Liver (tissue), 9 donors: Measurements from ENCODE around the gene CREB5. TPM values are rescaled to one million over a fixed set of nuclear protein-coding genes. Genes with fewer than 3 reads are reported as not detected.

Experiments used
- DNase-seq: peaks from one replicate; pipeline ENCODE4 v3.0.0-alpha.2; 2017; ENCODE audit warnings: low spot score
- H3K27ac ChIP-seq, 2 donors: one replicate each; pipeline ENCODE4 v1.7.0; 2013; ENCODE audit warnings: inconsistent platforms in 2 of 2, low read length in 2 of 2, control low read depth in 1 of 2, low read depth in 1 of 2, mild to moderate bottlenecking in 1 of 2
- H3K27me3 ChIP-seq, 4 donors: one replicate each; pipeline versions ENCODE4 v1.6.1 to v1.7.0; 2013; ENCODE audit warnings: low read length in 3 of 4, inconsistent platforms in 1 of 4, mild to moderate bottlenecking in 1 of 4, moderate library complexity in 1 of 4; ENCODE audit not compliant: control insufficient read depth in 4 of 4, insufficient read depth in 4 of 4
- H3K36me3 ChIP-seq, 4 donors: one replicate each; pipeline versions ENCODE4 v1.6.1 to v1.7.0; 2013; ENCODE audit warnings: low read length in 3 of 4, mild to moderate bottlenecking in 3 of 4, low read depth in 1 of 4, moderate library complexity in 1 of 4; ENCODE audit not compliant: control insufficient read depth in 4 of 4, insufficient read depth in 3 of 4
- H3K4me1 ChIP-seq, 4 donors: one replicate each; pipeline versions ENCODE4 v1.6.1 to v1.7.0; 2013; ENCODE audit warnings: low read length in 3 of 4, mild to moderate bottlenecking in 3 of 4, moderate library complexity in 1 of 4; ENCODE audit not compliant: control insufficient read depth in 4 of 4, insufficient read depth in 4 of 4
- H3K4me3 ChIP-seq, 3 donors: one replicate each; pipeline versions ENCODE4 v1.6.1 to v1.7.0; 2013; ENCODE audit warnings: low read length in 3 of 3, control low read depth in 1 of 3, low read depth in 1 of 3, mild to moderate bottlenecking in 1 of 3
- H3K9ac ChIP-seq, 2 donors: one replicate each; pipeline ENCODE4 v1.7.0; 2013; ENCODE audit warnings: low read length in 2 of 2, mild to moderate bottlenecking in 2 of 2, moderate library complexity in 2 of 2, control low read depth in 1 of 2, low read depth in 1 of 2
- H3K9me3 ChIP-seq, 4 donors: one replicate each; pipeline versions ENCODE4 v1.6.1 to v1.7.0; 2013; ENCODE audit warnings: low read length in 3 of 4; ENCODE audit not compliant: control insufficient read depth in 4 of 4
- ATF3 ChIP-seq: IDR thresholded peaks from 2 replicates; pipeline ENCODE4 v1.6.1; 2016; ENCODE audit warnings: antibody characterized with exemption
- CTCF ChIP-seq: fragments of 150-350 bp; IDR thresholded peaks from 2 replicates; pipeline ENCODE4 v1.5.1; 2017; ENCODE audit warnings: improper control_type of control experiment, low read depth, low read length; ENCODE audit not compliant: missing input control
- EGR1 ChIP-seq, 2 donors: IDR thresholded peaks; 2 replicates each; pipeline ENCODE4 v1.6.1; 2016 to 2018; ENCODE audit warnings: antibody characterized with exemption in 2 of 2, low read depth in 2 of 2
- FOXA1 ChIP-seq: IDR thresholded peaks from 2 replicates; pipeline ENCODE4 v1.6.1; 2016; ENCODE audit warnings: antibody characterized with exemption
- HNF4A ChIP-seq, 2 donors: conservative IDR thresholded peaks; 2 replicates each; pipeline ENCODE4 v1.6.1; 2016; ENCODE audit warnings: antibody characterized with exemption in 2 of 2, mild to moderate bottlenecking in 2 of 2
- HNF4G ChIP-seq: IDR thresholded peaks from 2 replicates; pipeline ENCODE4 v1.6.1; 2016; ENCODE audit warnings: antibody characterized with exemption
- JUND ChIP-seq, 2 donors: IDR thresholded peaks; 2 replicates each; pipeline ENCODE4 v1.6.1; 2016; ENCODE audit warnings: antibody characterized with exemption in 2 of 2
- MAX ChIP-seq: IDR thresholded peaks from 2 replicates; pipeline ENCODE4 v1.6.1; 2016; ENCODE audit warnings: antibody characterized with exemption
- NR2F2 ChIP-seq: IDR thresholded peaks from 2 replicates; pipeline ENCODE4 v1.6.1; 2016; ENCODE audit warnings: antibody characterized with exemption
- RAD21 ChIP-seq, 2 donors: IDR thresholded peaks; 2 replicates each; pipeline ENCODE4 v1.6.1; 2016; ENCODE audit warnings: antibody characterized with exemption in 2 of 2, mild to moderate bottlenecking in 2 of 2
- REST ChIP-seq: IDR thresholded peaks from 2 replicates; pipeline ENCODE4 v1.6.1; 2016; ENCODE audit warnings: antibody characterized with exemption, mild to moderate bottlenecking
- RXRA ChIP-seq, 2 donors: IDR thresholded peaks; 2 replicates each; pipeline ENCODE4 v1.6.1; 2017 to 2018; ENCODE audit warnings: antibody characterized with exemption in 2 of 2, mild to moderate bottlenecking in 1 of 2
- SP1 ChIP-seq: IDR thresholded peaks from 2 replicates; pipeline ENCODE4 v1.6.1; 2018; ENCODE audit warnings: antibody characterized with exemption, mild to moderate bottlenecking
- TAF1 ChIP-seq: conservative IDR thresholded peaks from 2 replicates; pipeline ENCODE4 v1.6.1; 2016; ENCODE audit warnings: antibody characterized with exemption, mild to moderate bottlenecking
- YY1 ChIP-seq: IDR thresholded peaks from 2 replicates; pipeline ENCODE4 v1.6.1; 2016; ENCODE audit warnings: antibody characterized with exemption, mild to moderate bottlenecking
- ZBTB33 ChIP-seq: IDR thresholded peaks from 2 replicates; pipeline ENCODE4 v1.6.1; 2016; ENCODE audit warnings: antibody characterized with exemption
- WGBS: extraction: QIAGEN DNeasy Blood & Tissue Kit; methylation state at CpG from one replicate; pipeline ENCODE4 v1.1.7; 2013; 5-methylcytosine and 5-hydroxymethylcytosine counted together
- polyA plus RNA-seq, 2 donors: library from polyadenylated mRNA; stranded (reverse) in 1 of 2; unstranded in 1 of 2; fragments of 200-250 nt in 1 of 2; fragments of >200 nt in 1 of 2; fragmentation: Nextera tagmentation in 1 of 2; extraction: Ambion mirVana in 1 of 2; gene quantifications; one replicate each; pipeline versions ENCODE4 v1.2.1 to v1.2.3, GENCODE V29; 2013 to 2015
- total RNA-seq, 2 donors: library from RNA; depleted of rRNA; stranded (reverse); fragments of >200 nt; gene quantifications; one replicate each; pipeline ENCODE4 v1.2.3, GENCODE V29; 2014
- donor health status: healthy.
- donor health status: healthy.
- donor health status: healthy.
- donor health status: healthy.
- donor health status: healthy.

The CREB5 gene
- total and polyA plus RNA-seq, 4 donors: 0.25 to 0.92 (median 0.67) TPM

- DNase-seq: no peak
- WGBS: 25% methylated on average over 3 of the region's 3 CpGs
- no peak overlapping the region for H3K9ac ChIP-seq
- TF ChIP-seq MAX: no peak
- no peak for TF ChIP-seq HNF4A (conservative IDR thresholded peaks at IDR 0.05)
- TF ChIP-seq NR2F2: no peak
- TF ChIP-seq YY1: no peak
- H3K9me3 ChIP-seq: no peaks in the 10 kb centered on the region
- H3K27me3 ChIP-seq: peaks cover 0 to 10% (median 2%) of the 10 kb centered on the region in 4 donors
- no peaks in the 10 kb centered on the region for H3K36me3 ChIP-seq
- H3K27ac ChIP-seq: no peak overlapping the region
- no peak overlapping the region for H3K4me3 ChIP-seq
- no peaks in the 10 kb centered on the region for H3K4me1 ChIP-seq
Observed at GRCh38 chr7:28725045-28725642, 312.8 kb downstream of the CREB5 start.

- Histone ChIP-seq H3K36me3 (no peaks in the 10 kb centered on the region), H3K4me1 (no peaks in the 10 kb centered on the region), H3K9me3 (no peaks in the 10 kb centered on the region), H3K9ac (no peak overlapping the region), H3K4me3 (no peak overlapping the region), H3K27me3 (peaks cover 0 to 11% (median 2%) of the 10 kb centered on the region in 4 donors), H3K27ac (no peak overlapping the region)
- 54% methylated on average over 2 of the region's 2 CpGs for WGBS
- DNase-seq: no peak
- no peak for TF ChIP-seq HNF4G
- no peak for TF ChIP-seq FOXA1
- TF ChIP-seq RXRA (IDR thresholded peaks at IDR 0.05): no peak
- no peak for TF ChIP-seq HNF4A (conservative IDR thresholded peaks at IDR 0.05)
- no peak for TF ChIP-seq NR2F2
Observed at GRCh38 chr7:28725911-28726310, 313.6 kb downstream of the CREB5 start.

GRCh38 chr7:28726555-28726954, 314.2 kb downstream of the CREB5 start:
- WGBS: 71% methylated on average over 1 of the region's 1 CpG
- no peak for DNase-seq

GRCh38 chr7:28729281-28729680, 317.0 kb downstream of the CREB5 start:
- H3K9me3 ChIP-seq: no peaks in the 10 kb centered on the region
- H3K27me3 ChIP-seq: peaks cover 0 to 12% (median 2%) of the 10 kb centered on the region in 4 donors
- no peak for DNase-seq
- H3K4me1 ChIP-seq: no peaks in the 10 kb centered on the region
- 34% methylated on average over 8 of the region's 8 CpGs for WGBS
- no peak overlapping the region for H3K9ac ChIP-seq
- no peaks in the 10 kb centered on the region for H3K36me3 ChIP-seq
- H3K27ac ChIP-seq: no peak overlapping the region
- H3K4me3 ChIP-seq: no peak overlapping the region
- TF ChIP-seq SP1: no peak
- TF ChIP-seq CTCF: no peak
- no peak for TF ChIP-seq REST
- no peak for TF ChIP-seq RAD21 (IDR thresholded peaks at IDR 0.05)
- no peak for TF ChIP-seq HNF4A (conservative IDR thresholded peaks at IDR 0.05)
- TF ChIP-seq ZBTB33: no peak
- no peak for TF ChIP-seq ATF3
- TF ChIP-seq HNF4G: no peak
- no peak for TF ChIP-seq YY1
- no peak for TF ChIP-seq MAX
- no peak for TF ChIP-seq EGR1 (IDR thresholded peaks at IDR 0.05; ENCODE audit: low read depth in 2 of 2)

More at GRCh38 chr7:28726555-28726954, 314.2 kb downstream of the CREB5 start:
- Histone ChIP-seq H3K4me3 (no peak overlapping the region), H3K9me3 (no peaks in the 10 kb centered on the region), H3K27me3 (peaks cover 0 to 12% (median 2%) of the 10 kb centered on the region in 4 donors), H3K9ac (no peak overlapping the region), H3K27ac (no peak overlapping the region), H3K4me1 (no peaks in the 10 kb centered on the region), H3K36me3 (no peaks in the 10 kb centered on the region)
- TF ChIP-seq HNF4A (conservative IDR thresholded peaks at IDR 0.05) (no peak), TAF1 (no peak), FOXA1 (no peak), NR2F2 (no peak), HNF4G (no peak), JUND (IDR thresholded peaks at IDR 0.05) (no peak)
